Activated CD8-positive, alpha-beta memory T cell treated with anti-CD3 and anti-CD28 coated beads, Interleukin-2, amount 50 U/mL, for 24 hours (primary cell): ENCODE data around the gene MAGEA9B.
"Not testable (repeated sequence)": the region's sequence is repeated elsewhere in the genome, so short reads cannot be mapped to it uniquely, and the experiment has no call there.

ENCODE experiments used
- DNase-seq: peaks from one replicate; pipeline ENCODE4 v3.0.0-alpha.2; 2020; ENCODE audit errors: extremely low read depth

MAGEA9B gene, protein sequence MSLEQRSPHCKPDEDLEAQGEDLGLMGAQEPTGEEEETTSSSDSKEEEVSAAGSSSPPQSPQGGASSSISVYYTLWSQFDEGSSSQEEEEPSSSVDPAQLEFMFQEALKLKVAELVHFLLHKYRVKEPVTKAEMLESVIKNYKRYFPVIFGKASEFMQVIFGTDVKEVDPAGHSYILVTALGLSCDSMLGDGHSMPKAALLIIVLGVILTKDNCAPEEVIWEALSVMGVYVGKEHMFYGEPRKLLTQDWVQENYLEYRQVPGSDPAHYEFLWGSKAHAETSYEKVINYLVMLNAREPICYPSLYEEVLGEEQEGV

DNA sequence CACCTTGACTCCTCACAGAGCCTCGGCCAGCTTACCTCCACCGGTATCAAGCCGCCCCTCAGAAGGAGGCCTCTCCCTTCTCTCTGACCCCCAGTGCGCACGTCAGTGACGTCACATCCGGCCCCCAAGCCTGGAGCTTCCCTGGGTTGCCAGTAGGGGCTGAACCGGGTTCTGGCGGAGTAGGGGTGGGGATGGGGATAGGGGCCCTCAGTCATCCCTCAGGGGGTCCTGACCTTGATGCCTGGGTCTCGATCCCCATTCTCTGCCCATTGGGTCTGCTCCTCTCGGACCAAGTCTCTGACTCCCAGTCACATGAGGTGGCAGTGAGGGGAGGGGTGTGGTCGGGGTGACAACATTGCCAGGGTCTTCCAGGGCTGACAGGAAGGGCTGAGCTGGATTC is at the start of gene MAGEA9B:
TSS of gene MAGEA9B (minus strand) at position 101 of the 400 bp plus-strand sequence. CDS start 4,280 bp downstream, outside the sequence.
- DNase-seq: not testable (repeated sequence)

DNA sequence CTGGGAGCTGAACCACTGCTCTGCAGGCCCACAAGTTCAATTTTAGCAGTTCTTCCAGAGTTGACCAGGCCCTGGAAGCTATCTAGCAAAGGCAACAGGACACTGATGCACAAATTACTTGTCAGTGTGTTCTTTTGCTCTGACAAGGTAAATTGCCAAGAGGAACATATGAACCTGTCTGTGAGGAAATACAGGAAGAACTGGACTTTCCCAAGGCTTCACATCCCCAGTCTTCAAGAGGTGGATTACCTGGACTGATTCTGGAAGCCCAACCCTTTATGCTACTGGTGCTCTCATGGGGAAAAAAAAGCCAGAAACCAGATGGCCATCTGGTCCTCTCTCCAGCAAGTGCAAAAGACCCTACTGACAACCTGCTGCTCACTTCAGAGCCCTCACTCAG is 46.3 kb upstream of the MAGEA9B start:
- DNase-seq: no peak

DNA sequence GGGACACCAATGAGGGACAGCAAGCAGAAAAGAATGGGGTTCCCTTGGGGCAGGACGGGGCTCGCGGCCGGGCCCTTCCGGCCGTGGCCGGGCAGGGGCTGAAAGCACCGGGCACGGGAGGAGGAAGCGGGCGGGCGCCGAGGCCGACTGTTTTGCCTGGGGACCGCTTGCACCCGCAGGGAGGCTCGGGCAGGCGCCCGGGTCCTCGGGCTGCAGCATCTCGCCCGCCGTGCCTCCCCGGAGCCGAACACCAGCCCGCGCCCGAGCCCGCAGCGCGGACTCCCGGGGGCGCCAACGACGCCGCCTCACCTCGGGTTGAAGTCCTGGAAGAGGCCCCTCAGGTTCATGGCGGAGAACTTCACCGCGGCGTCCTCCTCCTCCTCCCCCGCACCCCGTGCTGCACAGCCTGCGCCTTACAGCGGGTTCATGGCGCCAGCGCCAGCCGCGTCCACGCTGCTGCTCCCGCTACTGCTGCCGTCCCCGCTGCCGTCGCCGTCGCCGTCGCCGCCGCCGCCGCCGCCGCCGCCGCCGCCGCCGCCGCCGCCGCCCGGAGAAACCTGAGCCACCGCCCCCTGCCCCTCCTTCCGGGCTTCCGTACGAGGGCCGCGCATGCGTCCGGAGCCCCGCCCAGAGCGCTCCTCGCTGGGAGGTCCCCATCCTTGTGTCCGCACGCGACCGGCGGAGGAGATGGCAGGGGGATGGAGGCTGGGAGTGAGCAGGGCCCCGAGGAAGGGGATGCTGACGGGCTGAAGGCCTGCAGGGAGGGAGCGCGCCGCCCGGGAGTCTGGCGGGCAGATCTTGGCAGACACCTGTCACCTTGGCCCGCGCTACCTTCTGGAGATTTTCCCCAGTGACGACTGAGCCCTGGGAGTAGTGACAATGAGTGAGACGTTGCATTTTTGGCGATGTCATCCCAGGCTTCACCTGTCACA is 44.2 kb upstream of the MAGEA9B start, which contains the start of gene TMEM185A:
TSS of gene TMEM185A (minus strand) at position 559 of the 932 bp plus-strand sequence. CDS start at position 347, 212 bp downstream.
- peak; percentile 42 for DNase-seq

DNA sequence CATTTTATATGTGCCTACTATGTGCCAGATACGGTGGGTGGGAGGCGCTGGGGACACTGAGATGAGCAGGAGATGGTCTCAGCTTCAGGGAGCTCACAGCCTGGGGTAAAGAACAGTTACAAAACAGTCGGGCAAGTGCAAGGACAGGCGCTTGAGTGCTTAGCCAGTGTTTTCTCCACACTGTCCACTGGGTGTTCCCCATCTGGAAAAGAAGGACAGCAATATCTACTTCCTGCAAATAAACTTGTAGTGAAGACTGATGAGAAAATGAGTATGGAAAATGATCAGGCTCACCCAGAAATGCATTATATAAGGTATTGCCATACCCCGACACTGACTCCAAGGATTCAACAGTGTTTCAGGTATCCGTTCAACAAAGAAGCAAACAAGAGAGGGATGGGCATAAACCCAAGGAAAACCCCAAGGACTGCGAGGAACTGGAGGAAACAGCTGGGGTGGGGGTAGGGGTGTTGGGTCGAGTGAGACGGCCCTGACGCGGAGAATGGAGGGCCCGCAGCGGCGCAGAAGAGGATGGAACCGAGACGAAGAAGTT is 43.5 kb upstream of the MAGEA9B start:
- no peak for DNase-seq

DNA sequence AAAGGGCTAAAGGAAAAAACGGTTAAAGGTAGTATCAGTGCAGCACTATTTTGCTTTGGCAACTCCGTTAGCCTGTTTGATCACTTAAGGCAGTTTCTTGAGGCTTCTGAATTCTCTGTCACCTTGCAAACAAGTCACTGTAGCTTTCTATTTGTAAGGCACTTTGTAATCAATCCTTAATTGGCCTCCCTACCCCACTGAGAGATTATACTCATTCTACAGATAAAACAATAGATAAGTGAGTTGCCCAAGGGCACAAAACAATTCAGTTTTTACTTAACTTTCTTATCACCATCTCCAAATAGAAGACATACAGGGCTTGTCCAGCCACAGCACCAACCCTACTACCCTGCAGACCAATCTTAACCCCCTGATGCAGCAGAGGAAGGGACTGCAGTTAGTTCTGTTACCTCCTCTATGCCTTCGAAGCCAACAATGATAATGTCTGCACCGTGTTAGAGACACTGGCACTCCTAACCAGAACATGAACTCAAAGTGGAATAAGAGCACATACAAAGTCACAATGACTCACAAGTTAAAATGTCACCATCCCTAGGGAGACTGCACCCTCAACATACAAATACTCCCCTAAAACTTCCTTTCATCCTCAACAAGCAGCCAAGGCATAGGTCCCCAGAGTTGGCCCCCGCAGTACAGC is 42.6 kb upstream of the MAGEA9B start:
- DNase-seq: no peak

DNA sequence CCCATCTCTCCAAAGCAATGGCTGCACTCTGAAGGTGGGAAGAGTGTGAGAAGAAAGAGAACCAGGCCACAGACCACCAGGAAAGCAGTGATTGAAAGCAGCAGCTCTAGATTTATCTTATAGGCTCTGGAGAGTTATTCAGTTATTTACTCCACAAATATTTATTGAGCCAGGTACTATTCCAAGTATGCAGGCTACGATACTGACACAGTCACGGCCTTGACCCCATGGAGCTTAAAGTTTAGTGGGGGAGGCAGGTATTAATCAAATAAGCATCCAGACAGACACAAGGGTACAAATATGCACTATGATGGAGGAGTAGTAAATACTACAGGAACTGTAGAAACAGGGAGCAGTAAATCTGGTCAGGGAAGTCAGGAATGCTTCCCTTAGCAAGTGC is 41.5 kb upstream of the MAGEA9B start:
- DNase-seq: no peak

DNA sequence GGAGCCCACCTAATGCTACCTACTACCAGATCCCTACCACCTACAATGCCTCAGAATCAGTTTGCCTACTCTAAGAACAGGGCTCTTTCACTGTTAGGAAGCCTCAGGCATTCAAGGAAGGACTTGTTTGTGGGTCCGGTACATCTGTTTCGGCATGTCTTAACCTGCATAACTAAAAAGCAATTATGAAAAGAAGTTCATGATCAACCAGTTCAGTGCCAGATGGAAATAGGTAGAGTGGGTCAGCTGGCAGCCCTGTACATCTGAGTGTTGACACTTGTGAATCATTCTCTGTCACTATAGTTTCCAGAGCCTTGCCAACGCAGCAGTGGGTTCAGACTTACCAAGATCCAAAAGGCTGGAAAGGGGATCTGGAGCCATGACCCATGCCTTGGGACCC is 41.0 kb upstream of the MAGEA9B start:
- DNase-seq: no peak

DNA sequence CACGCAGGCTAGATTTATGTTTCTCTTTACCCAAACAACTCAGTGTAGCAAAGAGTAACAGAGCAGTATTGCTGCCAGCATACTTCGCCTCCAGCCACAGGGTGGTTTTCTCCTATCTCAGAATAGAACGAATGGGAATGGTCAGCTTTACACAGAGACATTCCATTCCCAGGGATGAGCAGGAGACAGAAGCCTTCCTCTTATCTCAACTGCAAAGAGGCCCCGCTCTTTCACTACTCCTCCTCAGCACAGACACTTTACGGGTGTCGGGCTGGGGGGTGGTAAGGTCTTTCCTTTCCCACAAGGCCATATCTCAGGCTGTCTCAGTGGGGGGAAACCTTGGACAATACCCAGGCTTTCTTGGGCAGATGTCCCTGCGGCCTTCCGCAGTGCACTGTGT is 39.6 kb upstream of the MAGEA9B start:
- DNase-seq: not testable (repeated sequence)

DNA sequence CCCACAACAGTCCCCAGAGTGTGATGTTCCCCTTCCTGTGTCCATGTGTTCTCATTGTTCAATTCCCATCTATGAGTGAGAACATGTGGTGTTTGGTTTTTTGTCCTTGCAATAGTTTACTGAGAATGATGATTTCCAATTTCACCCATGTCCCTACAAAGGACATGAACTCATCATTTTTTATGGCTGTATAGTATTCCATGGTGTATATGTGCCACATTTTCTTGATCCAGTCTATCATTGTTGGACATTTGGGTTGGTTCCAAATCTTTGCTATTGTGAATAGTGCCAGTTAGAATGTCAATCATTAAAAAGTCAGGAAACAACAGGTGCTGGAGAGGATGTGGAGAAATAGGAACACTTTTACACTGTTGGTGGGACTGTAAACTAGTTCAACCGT is 32.4 kb upstream of the MAGEA9B start:
- not testable (repeated sequence) for DNase-seq

DNA sequence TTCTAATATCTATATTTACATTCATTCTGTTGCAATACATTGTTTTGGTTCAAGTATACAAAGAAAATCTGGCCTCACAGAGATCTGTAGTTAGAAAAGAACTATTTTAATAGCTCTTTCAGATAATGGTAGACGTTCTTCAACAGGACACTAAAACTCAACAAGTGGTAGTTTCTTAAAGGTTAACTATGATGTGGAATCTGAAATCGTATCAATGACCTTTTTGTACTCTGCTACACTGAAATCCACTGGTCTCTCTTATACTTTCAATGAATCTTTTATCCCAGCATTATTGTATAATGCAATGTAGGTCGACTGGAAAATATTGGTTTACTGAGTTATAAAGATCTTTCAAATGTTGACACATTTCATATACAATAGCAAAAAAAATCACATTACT is 31.6 kb upstream of the MAGEA9B start:
- no peak for DNase-seq

DNA sequence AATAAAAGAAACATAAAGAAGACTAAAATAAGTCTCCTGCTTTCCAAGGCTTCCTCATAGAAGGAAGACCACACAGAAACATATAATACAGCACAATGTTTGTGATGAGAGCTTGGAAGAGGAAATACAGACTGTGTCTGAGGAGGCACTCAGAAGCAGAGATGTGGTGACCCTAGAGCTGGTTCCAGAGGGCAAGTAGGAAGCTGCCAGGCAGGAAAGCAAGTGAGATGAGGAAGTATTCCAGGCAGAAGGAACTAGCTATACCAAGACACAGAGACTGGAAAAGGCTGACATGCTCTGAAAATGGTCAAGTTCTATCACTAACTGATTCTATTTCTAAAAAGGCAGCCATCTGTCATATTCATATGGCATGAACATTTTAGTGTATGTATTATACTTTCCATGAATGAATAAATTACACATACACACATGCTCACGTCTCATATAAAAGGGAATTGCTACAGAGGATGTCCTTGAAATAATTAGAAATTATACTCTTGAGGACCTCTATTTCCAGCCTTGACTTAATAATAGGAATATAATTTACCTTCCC is 24.4 kb upstream of the MAGEA9B start:
- no peak for DNase-seq

DNA sequence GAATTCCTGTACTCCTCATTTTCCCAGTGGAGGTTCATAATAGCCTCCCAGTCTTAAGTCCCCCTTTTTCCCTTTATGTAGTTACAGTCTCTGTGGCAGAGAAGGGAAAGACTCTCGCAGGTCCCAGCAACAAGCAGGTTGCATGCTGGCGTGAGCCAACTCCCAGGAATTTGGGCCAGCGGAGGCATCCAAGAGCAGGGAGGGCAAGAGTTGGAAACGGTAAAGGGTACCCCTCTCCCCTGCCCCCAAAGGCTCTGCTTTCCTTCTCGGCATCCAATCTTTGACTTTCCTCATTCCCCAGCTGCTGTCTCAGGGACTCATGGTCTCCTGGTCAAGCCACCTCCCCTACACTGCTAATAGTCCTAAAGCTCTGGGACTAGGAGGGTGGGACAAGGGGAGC is 23.3 kb upstream of the MAGEA9B start:
- DNase-seq: no peak

DNA sequence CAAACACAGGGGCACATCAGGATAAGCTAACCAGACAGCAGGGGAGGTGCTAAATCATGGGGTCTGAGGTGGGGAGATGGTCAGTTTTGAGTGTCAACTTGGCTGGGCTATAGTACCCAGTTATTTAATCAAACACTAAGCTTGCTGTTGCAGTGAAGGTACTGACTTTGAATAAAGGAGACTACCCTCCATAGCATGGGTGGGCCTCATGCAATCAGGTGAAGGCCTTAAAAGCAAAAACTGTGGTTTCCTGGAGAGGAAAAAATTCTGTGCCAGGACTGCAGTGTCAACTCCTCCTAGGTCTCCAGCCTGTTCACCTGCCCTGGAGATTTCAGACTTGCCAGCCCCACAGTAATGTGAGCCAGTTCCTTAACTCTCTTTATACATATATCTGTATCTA is 20.4 kb upstream of the MAGEA9B start:
- DNase-seq: no peak

DNA sequence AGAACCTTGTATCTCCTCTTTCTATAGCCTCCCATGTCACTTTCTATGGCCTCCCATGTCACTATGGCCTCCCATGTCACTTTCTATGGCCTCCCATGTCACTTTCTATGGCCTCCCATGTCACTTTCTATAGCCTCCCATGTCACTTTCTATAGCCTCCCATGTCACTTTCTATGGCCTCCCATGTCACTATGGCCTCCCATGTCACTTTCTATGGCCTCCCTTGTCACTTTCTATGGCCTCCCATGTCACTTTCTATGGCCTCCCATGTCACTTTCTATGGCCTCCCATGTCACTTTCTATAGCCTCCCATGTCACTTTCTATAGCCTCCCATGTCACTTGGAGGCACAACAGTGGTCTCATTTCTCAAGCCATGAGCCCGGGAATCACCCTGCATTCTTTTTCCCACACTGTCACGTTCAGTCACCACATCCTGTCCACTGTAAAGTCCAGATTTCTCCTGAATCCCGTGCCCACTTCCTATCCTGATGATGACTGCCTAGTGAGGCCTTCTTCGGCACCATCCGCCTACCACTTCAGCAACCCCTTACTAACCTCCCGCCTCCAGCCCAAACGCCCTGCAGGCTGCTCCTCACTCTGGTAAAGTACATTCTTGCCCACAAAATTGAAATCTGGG is 18.1 kb upstream of the MAGEA9B start:
- not testable (repeated sequence) for DNase-seq

DNA sequence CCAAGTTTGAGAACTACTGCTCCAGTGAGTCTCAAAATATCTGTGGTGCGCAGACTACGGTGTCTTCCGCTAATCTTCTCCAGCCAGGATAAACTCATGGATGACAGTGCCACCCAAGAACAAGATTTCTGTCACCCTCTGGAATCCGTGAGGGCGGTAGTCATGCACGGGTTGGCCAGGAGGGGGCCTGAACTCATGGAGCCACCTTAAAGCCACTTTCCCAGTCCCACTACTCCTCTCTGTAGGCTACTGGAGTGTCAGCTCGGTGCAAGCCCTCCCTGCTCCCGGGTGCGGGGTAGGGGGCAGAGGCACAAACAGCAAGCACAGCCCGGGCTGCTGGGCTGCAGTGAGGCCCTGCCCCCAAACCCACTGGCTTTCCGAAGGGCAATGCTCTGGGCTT is 11.3 kb upstream of the MAGEA9B start:
- DNase-seq: not testable (repeated sequence)

DNA sequence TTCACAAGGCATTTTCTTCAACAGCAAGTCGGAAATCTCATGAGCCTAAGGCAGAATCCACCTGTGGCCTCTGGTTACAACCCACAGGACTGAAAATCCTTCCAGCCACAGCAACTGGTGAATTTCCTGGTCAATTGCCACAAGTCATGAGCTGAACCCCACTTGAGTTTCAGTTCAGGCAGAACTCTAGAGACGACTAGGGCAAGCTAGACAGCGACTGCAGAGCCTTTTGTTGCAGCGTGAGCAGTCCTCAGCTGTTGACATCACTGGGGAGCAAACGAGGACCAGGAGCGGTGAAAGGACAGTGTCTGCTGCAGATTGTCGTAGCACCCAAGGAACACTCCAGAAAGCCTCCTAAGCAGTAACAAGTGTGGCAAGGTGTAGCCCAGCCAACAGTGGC is 8.7 kb upstream of the MAGEA9B start:
- not testable (repeated sequence) for DNase-seq

DNA sequence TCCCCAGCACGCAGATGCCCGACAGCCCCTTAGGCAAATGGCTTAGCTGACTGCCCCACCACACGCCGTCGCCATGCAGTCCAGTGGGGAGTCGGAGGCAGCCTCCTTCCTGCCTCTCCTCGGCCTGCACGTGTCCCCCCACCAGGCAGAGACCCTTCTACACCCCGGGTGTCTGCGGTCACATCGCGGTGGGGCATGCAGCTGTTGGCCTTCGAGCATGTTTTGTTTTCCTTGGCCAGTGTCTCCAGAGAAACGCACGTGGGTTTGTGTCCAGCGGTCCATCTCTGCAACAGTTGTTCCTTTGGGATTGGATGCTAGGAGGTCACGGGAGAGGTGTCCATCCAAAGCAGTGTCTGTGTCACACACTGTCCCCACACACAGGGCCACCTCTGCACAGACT is 8.0 kb upstream of the MAGEA9B start, which contains the start of gene HSFX2:
TSS of gene HSFX2 (minus strand) at position 101 of the 400 bp plus-strand sequence. CDS start 614 bp downstream, outside the sequence.
- not testable (repeated sequence) for DNase-seq

DNA sequence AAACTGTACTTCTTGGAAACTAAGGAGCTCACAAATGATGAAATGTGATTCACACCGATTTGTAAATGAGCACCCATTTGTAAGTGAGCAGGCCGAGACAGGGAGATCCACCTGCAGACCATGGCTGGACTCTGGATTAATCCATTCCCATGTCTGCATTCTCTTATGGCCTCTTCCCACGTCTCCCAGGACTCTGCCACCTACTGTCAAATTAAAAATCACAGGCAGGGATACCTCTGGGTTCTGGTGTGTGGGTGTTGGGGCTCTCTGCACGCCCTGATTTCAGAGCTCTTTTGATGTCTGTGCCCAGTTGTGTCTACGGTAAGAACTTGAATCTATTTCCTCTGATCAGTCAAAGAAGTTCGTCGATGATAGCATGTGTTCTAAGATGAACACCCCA is 3.7 kb upstream of the MAGEA9B start:
- DNase-seq: not testable (repeated sequence)

DNA sequence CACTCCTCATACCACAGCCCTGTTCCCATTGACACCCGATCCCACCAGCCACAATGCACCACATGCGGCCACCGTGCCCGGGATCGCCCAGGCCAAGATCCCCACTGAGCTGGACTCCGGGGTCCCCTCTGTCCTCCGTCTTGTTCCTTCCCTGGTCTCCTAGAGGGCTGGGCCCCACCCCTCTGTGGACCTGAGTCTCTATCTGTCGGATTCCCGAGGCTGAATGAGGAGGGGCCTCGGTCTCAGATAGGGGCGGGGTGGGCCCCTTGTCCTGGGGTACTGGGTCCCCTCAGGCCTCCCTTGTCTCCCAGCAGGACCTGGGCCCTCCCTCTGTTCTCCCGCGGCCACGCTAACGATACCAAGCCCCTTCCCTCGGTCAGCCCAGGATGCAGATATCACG is 1.6 kb downstream of the MAGEA9B start:
- not testable (repeated sequence) for DNase-seq

DNA sequence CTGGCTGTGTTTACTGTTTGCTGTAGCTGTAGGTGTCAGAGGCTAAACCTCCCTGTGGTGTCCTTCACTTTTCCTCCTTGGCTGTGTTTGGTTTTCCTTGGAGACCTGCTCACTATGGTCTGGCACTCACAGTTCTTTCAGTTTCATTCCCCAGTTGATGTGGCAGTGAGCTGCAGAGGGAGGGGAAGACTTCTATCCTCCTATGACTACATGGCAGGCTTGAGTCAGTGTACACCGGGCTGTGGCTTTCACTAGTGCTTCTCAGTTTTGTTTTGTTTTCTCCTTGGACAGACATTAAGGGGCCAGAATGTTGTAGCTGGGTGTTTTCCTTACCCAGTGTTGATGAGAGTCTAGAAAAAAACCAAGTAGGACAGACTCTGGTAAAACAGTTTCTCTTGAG is 13.8 kb downstream of the MAGEA9B start:
- not testable (repeated sequence) for DNase-seq

DNA sequence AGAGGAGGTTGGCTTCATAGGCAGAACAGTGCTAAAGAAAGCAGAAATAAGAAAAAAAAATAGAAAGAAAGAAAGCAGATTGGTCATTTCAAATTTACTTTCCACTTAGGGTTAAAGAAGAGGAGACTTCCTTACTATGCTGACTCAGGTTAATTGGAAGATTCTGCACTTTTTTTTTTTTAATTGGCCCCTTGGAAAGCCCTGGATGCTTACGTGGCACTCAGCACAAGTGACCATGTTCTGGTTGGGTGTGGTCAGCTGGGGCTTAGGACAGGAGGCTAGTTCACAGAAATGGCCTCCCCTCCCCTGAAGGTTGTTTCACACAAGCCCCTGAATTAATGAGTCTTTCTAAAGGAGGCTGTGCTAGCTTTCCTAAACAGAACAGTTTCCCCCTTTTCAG is 14.5 kb downstream of the MAGEA9B start:
- DNase-seq: no peak
